NCI-H1436 (cell line): ENCODE data around the gene KRT37.

Source experiments
- DNase-seq: peaks from one replicate; lab custom pipeline; 2025; lab: John Stamatoyannopoulos, UW

The KRT37 gene

DNA sequence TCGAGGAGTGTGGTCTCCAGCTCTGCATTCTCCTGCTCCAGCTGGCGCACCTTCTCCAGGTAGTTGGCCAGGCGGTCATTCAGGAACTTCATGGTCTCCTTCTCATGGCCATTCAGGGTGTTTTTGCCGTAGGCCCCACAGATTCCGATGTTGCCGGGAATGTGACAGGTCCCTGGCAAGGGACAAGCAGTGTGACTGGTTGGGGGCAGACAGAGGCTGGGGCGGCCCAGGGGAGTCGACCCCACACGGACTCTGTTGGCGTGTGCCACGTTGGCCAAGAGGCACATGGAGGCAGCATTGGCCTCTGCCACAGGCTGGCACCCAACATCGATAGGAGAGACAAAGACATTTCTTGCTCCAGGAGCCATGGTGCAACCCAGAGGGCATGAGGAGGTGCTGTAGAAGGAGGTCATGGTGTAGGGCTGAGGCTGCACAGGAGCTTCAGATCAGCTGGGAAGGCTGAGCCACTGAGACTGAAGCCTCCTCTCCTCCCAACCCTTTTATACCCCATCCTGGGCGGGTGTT lies at the start of gene KRT37:
TSS of gene KRT37 (minus strand) at position 475 of the 525 bp plus-strand sequence. CDS start at position 413, 62 bp downstream.
- DNase-seq, result no peak

- DNase-seq, result no peak
Measured at GRCh38 chr17:41468346-41468745, 44.0 kb upstream of the KRT37 start.

GRCh38 chr17:41467561-41467960 lies 43.2 kb upstream of the KRT37 start:
- DNase-seq, result no peak

DNA sequence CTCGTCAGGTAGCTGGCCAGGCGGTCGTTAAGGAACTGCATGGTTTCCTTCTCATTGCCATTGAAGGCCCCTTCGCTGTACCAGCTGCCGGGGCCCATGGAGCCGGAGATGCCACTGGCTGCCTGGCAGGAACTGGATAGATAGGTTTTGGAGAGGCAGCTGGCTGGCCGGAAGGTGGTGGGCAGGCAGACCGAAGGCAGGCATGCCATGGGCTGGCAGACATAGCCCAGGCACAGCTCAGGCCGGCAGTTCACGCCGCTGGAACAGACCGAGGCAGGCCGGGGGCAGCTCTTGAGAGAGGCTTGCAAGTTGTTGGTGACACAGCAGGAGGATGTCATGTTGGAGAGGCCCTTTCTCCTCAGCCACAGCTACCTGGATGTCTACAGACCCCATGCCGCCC lies 42.6 kb upstream of the KRT37 start, which contains the start of gene KRT32:
TSS of gene KRT32 (minus strand) at position 399 of the 400 bp plus-strand sequence. CDS start at position 338, 61 bp downstream.
- no peak for DNase-seq

- DNase-seq, result no peak
Measured at GRCh38 chr17:41464682-41465081, 40.3 kb upstream of the KRT37 start.

GRCh38 chr17:41464173-41464572 lies 39.8 kb upstream of the KRT37 start:
- DNase-seq, result no peak

DNA sequence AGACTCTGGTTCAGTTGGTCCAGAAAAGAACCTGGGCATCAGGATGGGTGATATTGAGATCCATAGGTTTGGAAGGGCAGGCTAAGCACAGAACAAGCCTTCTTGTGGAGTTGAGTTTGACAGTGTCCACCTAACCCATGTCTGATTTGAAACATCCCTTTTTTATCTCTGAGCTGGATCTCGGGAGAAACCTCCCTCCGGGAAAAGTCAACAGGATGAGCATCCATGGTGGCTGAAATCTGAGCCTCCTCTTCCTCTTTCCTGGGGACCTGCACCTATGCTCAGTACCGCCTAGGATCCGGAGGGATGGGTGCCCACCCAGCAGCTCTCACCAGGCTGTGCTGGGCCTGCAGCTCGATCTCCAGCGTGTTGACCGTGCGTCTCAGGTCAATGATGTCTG lies 39.4 kb upstream of the KRT37 start:
- DNase-seq, result no peak

GRCh38 chr17:41462705-41463104 lies 38.3 kb upstream of the KRT37 start:
- no peak for DNase-seq

GRCh38 chr17:41457676-41458075 lies 33.3 kb upstream of the KRT37 start:
- DNase-seq, result no peak

GRCh38 chr17:41456204-41456603 lies 31.8 kb upstream of the KRT37 start:
- DNase-seq, result no peak

DNA sequence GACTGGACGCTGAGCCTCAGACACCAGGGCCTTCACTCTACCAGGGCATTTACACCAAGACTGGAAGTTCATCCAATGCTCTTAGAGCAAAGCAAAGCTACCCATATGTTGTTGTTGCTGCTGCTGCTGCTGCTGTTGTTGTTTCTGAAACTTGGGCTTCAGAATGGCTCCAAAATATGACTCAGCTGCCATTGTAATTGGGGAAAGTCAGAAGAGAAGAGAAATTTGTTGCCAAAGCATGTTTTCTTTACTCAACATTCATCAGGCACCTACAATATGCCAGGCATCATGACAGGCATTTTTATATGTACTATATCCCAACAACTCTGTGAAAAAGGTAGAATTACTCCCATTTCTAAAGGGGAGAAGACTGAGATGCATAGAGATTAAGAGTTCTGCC lies 30.9 kb upstream of the KRT37 start:
- DNase-seq, result no peak

- no peak for DNase-seq
Measured at GRCh38 chr17:41453066-41453465, 28.7 kb upstream of the KRT37 start.

- no peak for DNase-seq
Measured at GRCh38 chr17:41452281-41452680, 27.9 kb upstream of the KRT37 start.

- DNase-seq, result no peak
Measured at GRCh38 chr17:41451154-41451728, 26.9 kb upstream of the KRT37 start.

- DNase-seq, result no peak
Measured at GRCh38 chr17:41449008-41449407, 24.6 kb upstream of the KRT37 start.

- no peak for DNase-seq
Measured at GRCh38 chr17:41448506-41448905, 24.1 kb upstream of the KRT37 start.

DNA sequence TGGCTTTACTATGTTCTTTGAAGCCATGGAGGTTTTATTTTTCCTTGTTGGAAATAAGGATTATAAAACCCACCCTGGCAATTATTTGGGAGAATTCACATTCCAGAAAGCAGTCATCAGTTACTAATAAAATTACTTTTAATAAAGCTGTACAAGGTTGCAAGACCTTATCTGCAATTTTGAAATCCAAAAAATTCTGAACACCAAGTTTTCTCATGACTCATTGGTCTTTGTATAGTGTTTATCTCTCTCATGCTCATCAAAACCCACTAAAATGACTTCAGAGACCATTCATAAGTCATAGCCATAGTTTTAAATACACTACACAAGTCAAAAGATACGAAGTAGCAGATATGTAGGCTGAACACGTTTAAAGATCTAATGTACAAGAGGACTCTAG lies 22.4 kb upstream of the KRT37 start:
- no peak for DNase-seq

DNA sequence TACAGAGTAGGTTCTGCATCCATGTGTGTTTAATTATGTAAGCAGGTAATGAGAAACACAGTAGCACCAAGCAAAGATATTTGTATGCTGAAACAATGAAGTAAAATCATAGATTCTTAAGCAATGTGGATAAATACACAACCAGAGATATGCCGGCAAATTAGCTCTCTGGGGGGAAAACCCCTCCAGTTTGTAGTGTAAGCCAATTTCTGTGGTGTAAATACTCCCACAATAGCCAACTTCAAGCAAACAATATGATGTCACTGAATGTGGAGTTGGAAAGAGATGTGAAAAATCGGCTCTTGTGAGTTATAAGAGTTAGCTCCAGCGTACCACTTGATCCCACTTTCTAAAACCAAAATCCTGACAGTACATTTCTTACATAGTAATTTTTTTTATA lies 20.3 kb upstream of the KRT37 start:
- DNase-seq, result no peak

DNA sequence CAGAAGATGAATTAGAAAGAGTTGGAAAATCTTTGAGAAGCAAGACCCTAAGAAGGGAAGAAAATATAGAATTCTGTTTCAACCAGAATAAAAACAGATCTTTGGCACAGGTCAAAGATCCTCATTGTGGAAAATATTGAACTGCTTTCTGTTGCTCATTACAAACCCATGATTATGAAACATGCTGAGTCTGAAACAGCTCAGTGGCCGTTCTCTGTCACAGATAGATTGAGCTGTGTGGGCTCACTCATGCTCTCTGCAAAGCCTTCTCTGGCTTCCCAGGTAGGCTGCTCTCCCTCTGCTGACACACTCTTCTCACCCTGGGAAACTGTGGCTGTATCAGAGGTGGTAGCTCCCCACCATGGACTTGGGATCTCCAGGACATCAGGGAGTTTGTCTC lies 19.8 kb upstream of the KRT37 start:
- no peak for DNase-seq

DNA sequence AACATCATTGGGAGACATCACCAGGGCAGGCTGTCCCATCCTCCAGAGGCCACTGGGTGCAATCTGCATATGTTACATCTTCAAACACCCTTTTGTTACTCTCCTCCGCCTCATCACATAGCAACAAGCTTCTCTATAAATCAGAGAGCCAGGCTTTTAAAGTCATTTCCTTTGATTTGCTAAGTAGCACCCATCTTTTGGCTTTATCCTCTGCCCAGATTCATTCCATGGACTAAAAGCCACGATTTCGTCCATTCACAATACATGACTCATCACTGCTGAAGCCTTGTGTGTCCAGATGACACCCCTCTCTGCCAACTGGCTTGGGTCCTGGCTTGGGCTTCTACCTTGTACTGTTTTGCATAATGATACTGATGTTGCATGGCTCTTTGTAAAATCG lies 18.4 kb upstream of the KRT37 start:
- no peak for DNase-seq

- DNase-seq, result no peak
Measured at GRCh38 chr17:41440531-41441033, 16.2 kb upstream of the KRT37 start, which contains the start of gene KRT38. Gene KRT38, minus strand, starts transcription at chr17:41440983. Its CDS starts 62 bp downstream, at chr17:41440921.

GRCh38 chr17:41439375-41439774 lies 15.0 kb upstream of the KRT37 start:
- DNase-seq, result no peak

DNA sequence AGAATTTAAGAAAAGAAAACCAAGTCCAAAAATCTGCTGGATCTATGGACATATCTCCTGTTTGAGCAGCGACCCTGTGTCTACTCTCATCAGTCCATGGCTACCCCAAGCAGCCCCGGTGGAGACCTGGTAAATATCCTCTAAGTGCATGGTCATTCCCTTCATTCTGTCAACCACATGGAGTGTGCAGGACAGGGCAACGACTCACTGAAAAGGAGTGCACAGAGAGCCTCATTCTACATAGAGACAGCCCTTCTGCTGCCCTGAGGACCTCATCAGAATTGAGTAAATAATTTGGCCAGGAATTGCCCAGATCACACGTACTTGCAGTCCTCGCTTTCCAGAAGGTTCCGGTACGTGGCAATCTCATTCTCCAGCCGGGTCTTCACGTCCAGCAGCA lies 13.4 kb upstream of the KRT37 start:
- DNase-seq, result no peak

DNA sequence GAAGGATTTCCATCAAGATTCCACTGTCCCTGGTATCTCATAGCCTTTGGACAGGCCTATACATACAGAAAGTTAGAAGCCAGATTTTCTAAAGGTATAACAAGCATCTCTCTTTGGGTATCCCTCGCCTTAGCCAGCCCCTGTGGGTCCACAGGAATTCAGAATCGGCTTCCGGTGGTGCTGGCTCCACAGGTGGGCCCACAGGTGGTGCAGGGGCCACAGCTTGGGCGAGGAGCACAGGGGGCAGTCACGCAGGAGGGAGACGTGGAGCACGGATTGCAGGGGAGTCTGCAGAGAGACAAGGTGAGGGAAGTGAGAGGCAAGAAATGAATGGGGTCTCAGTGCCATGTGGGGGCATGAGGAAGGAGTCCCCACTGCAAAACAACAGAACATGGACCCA lies 12.9 kb upstream of the KRT37 start:
- DNase-seq, result no peak
